H1 (cell line): ENCODE results near the gene DPP10. TPM values are rescaled to one million over a fixed set of nuclear protein-coding genes. Genes with fewer than 3 reads are reported as not detected.

ENCODE experiments used
- E2F6 ChIP-seq: IDR thresholded peaks from 2 replicates; pipeline ENCODE4 v1.6.1; 2012; ENCODE audit warnings: inconsistent platforms
- EGR1 ChIP-seq: IDR thresholded peaks from 2 replicates; pipeline ENCODE4 v1.6.1; 2011; ENCODE audit warnings: low read depth, low read length, borderline replicate concordance
- FOSL1 ChIP-seq: IDR thresholded peaks from 2 replicates; pipeline ENCODE4 v1.6.1; 2011; ENCODE audit warnings: mild to moderate bottlenecking, low read depth, low read length, moderate library complexity; ENCODE audit not compliant: insufficient read depth
- NANOG ChIP-seq: IDR thresholded peaks from 2 replicates; pipeline ENCODE4 v1.6.1; 2011; ENCODE audit warnings: low read length, low read depth, mild to moderate bottlenecking, inconsistent platforms; ENCODE audit not compliant: insufficient read depth, poor library complexity, severe bottlenecking
- NRF1 ChIP-seq: IDR thresholded peaks from 2 replicates; pipeline ENCODE4 v1.6.1; 2011; ENCODE audit warnings: mild to moderate bottlenecking, low read depth, low read length, improper control_type of control experiment
- PHF8 ChIP-seq: fragments of 200-600 bp; sonication (generic); conservative IDR thresholded peaks from 2 replicates; pipeline ENCODE4 v1.7.1; 2012; ENCODE audit warnings: low read depth, mild to moderate bottlenecking, inconsistent platforms, low read length, moderate library complexity
- RAD21 ChIP-seq, 2 experiments: IDR thresholded peaks in 1 of 2; conservative IDR thresholded peaks in 1 of 2; 2 replicates each; pipeline ENCODE4 v1.6.1; 2011; ENCODE audit warnings: low read depth in 2 of 2, low read length in 2 of 2, improper control_type of control experiment in 1 of 2, inconsistent platforms in 1 of 2, mild to moderate bottlenecking in 1 of 2, moderate library complexity in 1 of 2
- RXRA ChIP-seq: IDR thresholded peaks from 2 replicates; pipeline ENCODE4 v1.6.1; 2011; ENCODE audit warnings: low read depth, mild to moderate bottlenecking, low read length, moderate library complexity; ENCODE audit not compliant: insufficient read depth
- TBP ChIP-seq: IDR thresholded peaks from 2 replicates; pipeline ENCODE4 v1.6.1; 2011; ENCODE audit warnings: low read depth, low read length, improper control_type of control experiment
- ZNF274 ChIP-seq: IDR thresholded peaks from 2 replicates; pipeline ENCODE4 v1.7.0; 2012; ENCODE audit warnings: low read length, borderline replicate concordance; ENCODE audit errors: extremely low read depth
- polyA plus RNA-seq, 7 experiments: library from polyadenylated mRNA; depleted of rRNA in 3 of 7; stranded (reverse) in 5 of 7; unstranded in 2 of 7; fragments of >200 nt in 5 of 7; fragments of 200-250 nt in 2 of 7; gene quantifications; 1 replicate in 5 of 7; 2 replicates in 1 of 7; 4 replicates in 1 of 7; pipeline versions ENCODE4 v1.2.1 to v1.2.3, GENCODE V29; 2011 to 2013; ENCODE audit warnings: missing spikeins in 2 of 7, mixed read lengths in 2 of 7
- total RNA-seq: library from RNA; stranded (reverse); fragmentation: NEBNext Ultra II Directional; extraction: Animal tissue kit (Norgen Biotek cat#: 25700); gene quantifications from 2 replicates; pipeline ENCODE4 v1.2.1, GENCODE V29; 2021

The DPP10 gene
- total and polyA plus RNA-seq, 2 of the 8 experiments (the other 6 are each of a cell fraction or from before 2014, with no cell fraction given), result 3.3 to 7.2 TPM

- TF ChIP-seq E2F6, result no peak
- TF ChIP-seq RXRA, result no peak
- no peak for TF ChIP-seq EGR1
- no peak for TF ChIP-seq ZNF274
- no peak for TF ChIP-seq PHF8
- TF ChIP-seq RAD21 (IDR thresholded peaks at IDR 0.05 in 1 of 2, conservative IDR thresholded peaks at IDR 0.05 in 1 of 2; ENCODE audit: low read depth in 2 of 2, low read length in 2 of 2), result no peak
- TF ChIP-seq TBP, result no peak
- no peak for TF ChIP-seq NRF1
- no peak for TF ChIP-seq NANOG
- no peak for TF ChIP-seq FOSL1
These were observed 1432.0 kb downstream of the DPP10 start (continued) for GRCh38 chr2:115874427-115874826.
